ENCODE measurements around the gene HECW1.

Gene HECW1

GRCh38 chr7:43379210-43379609, 266.8 kb downstream of the HECW1 start:
- H3K27ac ChIP-seq = no peak overlapping the region
- no peak for TF ChIP-seq CTCF (conservative IDR thresholded peaks at IDR 0.05)

GRCh38 chr7:43384616-43385308, 272.3 kb downstream of the HECW1 start:
- TF ChIP-seq CTCF (conservative IDR thresholded peaks at IDR 0.05) = no peak
- H3K27ac ChIP-seq = no peak overlapping the region

- no peak overlapping the region for H3K27ac ChIP-seq
- no peak for TF ChIP-seq CTCF (conservative IDR thresholded peaks at IDR 0.05)
These were observed 272.8 kb downstream of the HECW1 start for GRCh38 chr7:43385309-43385680.

GRCh38 chr7:43385856-43386255, 273.4 kb downstream of the HECW1 start:
- H3K27ac ChIP-seq = no peak overlapping the region
- TF ChIP-seq CTCF (conservative IDR thresholded peaks at IDR 0.05) = no peak

GRCh38 chr7:43387932-43388331, 275.5 kb downstream of the HECW1 start:
- no peak overlapping the region for H3K27ac ChIP-seq
- no peak for TF ChIP-seq CTCF (conservative IDR thresholded peaks at IDR 0.05)

GRCh38 chr7:43390576-43390975, 278.1 kb downstream of the HECW1 start:
- no peak overlapping the region for H3K27ac ChIP-seq
- TF ChIP-seq CTCF (conservative IDR thresholded peaks at IDR 0.05) = no peak

- TF ChIP-seq CTCF (conservative IDR thresholded peaks at IDR 0.05) = no peak
- H3K27ac ChIP-seq = no peak overlapping the region
These were observed 279.1 kb downstream of the HECW1 start for GRCh38 chr7:43391518-43391917.

Data from VCaP (cell line).